GM12878 (cell line): ENCODE data around the gene UNC45A. TPM values are rescaled to one million over a fixed set of nuclear protein-coding genes. Genes with fewer than 3 reads are reported as not detected.

Experiments used
- CTCF ChIP-seq, 3 experiments: IDR thresholded peaks in 2 of 3; conservative IDR thresholded peaks in 1 of 3; 2 replicates each; pipeline ENCODE4 v1.5.1; 2011; ENCODE audit warnings: low read depth in 3 of 3, low read length in 3 of 3, mild to moderate bottlenecking in 3 of 3, control low read depth in 2 of 3, moderate library complexity in 2 of 3, inconsistent platforms in 1 of 3, mixed read lengths in 1 of 3; ENCODE audit not compliant: control insufficient read depth in 2 of 3, insufficient read depth in 1 of 3; ENCODE audit errors: extremely low read depth in 1 of 3
- IRF4 ChIP-seq: IDR thresholded peaks from 2 replicates; pipeline ENCODE4 v1.6.1; 2011; ENCODE audit warnings: low read depth, low read length
- IRF5 ChIP-seq: fragments of 450-650 bp; IDR thresholded peaks from 2 replicates; pipeline ENCODE4 v1.6.1; 2017; ENCODE audit warnings: borderline replicate concordance
- JUND ChIP-seq: IDR thresholded peaks from 2 replicates; pipeline ENCODE4 v1.6.1; 2012; ENCODE audit warnings: low read depth, mild to moderate bottlenecking, low read length, improper control_type of control experiment, moderate library complexity
- MLLT1 ChIP-seq: fragments of 450-650 bp; IDR thresholded peaks from 2 replicates; pipeline ENCODE4 v1.6.1; 2016; ENCODE audit warnings: mild to moderate bottlenecking
- MTA2 ChIP-seq: fragments of 450-650 bp; IDR thresholded peaks from 2 replicates; pipeline ENCODE4 v1.6.1; 2016; ENCODE audit warnings: low read depth, mild to moderate bottlenecking, moderate library complexity
- polyA plus RNA-seq, 11 experiments: library from polyadenylated mRNA; depleted of rRNA in 4 of 11; unstranded in 6 of 11; stranded (reverse) in 5 of 11; fragments of >200 nt; fragmentation: Nextera tagmentation in 4 of 11; fragmentation: Illumina TruSeq in 1 of 11; extraction: Ambion mirVana in 4 of 11; extraction: Trizol in 1 of 11; gene quantifications; 1 replicate in 1 of 11; 2 replicates in 10 of 11; pipeline versions ENCODE4 v1.2.1 to v1.2.3, GENCODE V29; 2011 to 2016; ENCODE audit warnings: inconsistent platforms in 2 of 11, missing spikeins in 2 of 11, low read depth in 1 of 11
- total RNA-seq, 4 experiments: library from RNA; depleted of rRNA in 3 of 4; stranded (reverse); fragments of >200 nt in 3 of 4; fragmentation: Illumina TruSeq in 1 of 4; extraction: Trizol in 1 of 4; gene quantifications; 2 replicates each; pipeline versions ENCODE4 v1.2.1 to v1.2.3, GENCODE V29; 2013 to 2021

UNC45A gene
- total and polyA plus RNA-seq, 10 of the 15 experiments (the other 5 are each of a cell fraction or from before 2014, with no cell fraction given), result 10.3 to 57.8 (median 40.5) TPM

- peak in 2 of 3 experiments; percentile 7 to 25; a peak in 2 of 6 replicates for TF ChIP-seq CTCF (IDR thresholded peaks at IDR 0.05 in 2 of 3, conservative IDR thresholded peaks at IDR 0.05 in 1 of 3; ENCODE audit: control insufficient read depth in 2 of 3, extremely low read depth in 1 of 3, insufficient read depth in 1 of 3, low read depth in 3 of 3, low read length in 3 of 3)
- TF ChIP-seq JUND, result no peak
- TF ChIP-seq MTA2, result 0 out of 2 replicates have a peak, but pooled peaks have one; percentile 14
- no peak for TF ChIP-seq IRF5
- TF ChIP-seq MLLT1, result no peak
- TF ChIP-seq IRF4, result peak; percentile 77
These were observed 46.6 kb downstream of the UNC45A start (continued) for GRCh38 chr15:90981681-90982080.
